Renal cortex interstitium (tissue), 11 donors: ENCODE measurements around the gene RBMS3. TPM values are rescaled to one million over a fixed set of nuclear protein-coding genes. Genes with fewer than 3 reads are reported as not detected.
"Not testable (repeated sequence)": the region's sequence is repeated elsewhere in the genome, so short reads cannot be mapped to it uniquely, and the experiment has no call there.

Experiments used
- DNase-seq, 11 donors: peaks; one replicate each; pipeline ENCODE4 v3.0.0-alpha.2; 2013; ENCODE audit warnings: low read depth in 9 of 11, low spot score in 4 of 11; ENCODE audit errors: extremely low read depth in 1 of 11
- polyA plus RNA-seq, 3 donors: library from polyadenylated mRNA; unstranded; fragments of 120-200 nt; gene quantifications; one replicate each; pipeline ENCODE4 v1.2.1, GENCODE V29; 2013; ENCODE audit not compliant: insufficient read length in 3 of 3

Gene RBMS3
- polyA plus RNA-seq, 3 donors: 13.6 to 15.7 (median 14.4) TPM

- peak; percentile 25 to 69 (median 45) for DNase-seq
Observed at GRCh38 chr3:30012941-30013543, 732.2 kb downstream of the RBMS3 start.

GRCh38 chr3:30017901-30018300, 737.0 kb downstream of the RBMS3 start:
- DNase-seq: no peak

- no peak for DNase-seq
Observed at GRCh38 chr3:30020380-30020779, 739.5 kb downstream of the RBMS3 start.

GRCh38 chr3:30024466-30024865, 743.6 kb downstream of the RBMS3 start:
- no peak for DNase-seq

GRCh38 chr3:30026851-30027250, 746.0 kb downstream of the RBMS3 start:
- DNase-seq: no peak

- DNase-seq: no peak
Observed at GRCh38 chr3:30034246-30034991, 753.5 kb downstream of the RBMS3 start.

GRCh38 chr3:30035935-30036567, 755.2 kb downstream of the RBMS3 start:
- DNase-seq: no peak

- no peak for DNase-seq
Observed at GRCh38 chr3:30040126-30040525, 759.3 kb downstream of the RBMS3 start.

GRCh38 chr3:30041481-30041880, 760.6 kb downstream of the RBMS3 start:
- DNase-seq: not testable (repeated sequence)

- peak; percentile 49 to 76 (median 58) for DNase-seq
Observed at GRCh38 chr3:30042274-30042859, 761.5 kb downstream of the RBMS3 start.

GRCh38 chr3:30042916-30043555, 762.2 kb downstream of the RBMS3 start:
- no peak for DNase-seq

GRCh38 chr3:30044515-30044914, 763.6 kb downstream of the RBMS3 start:
- DNase-seq: no peak

- no peak for DNase-seq
Observed at GRCh38 chr3:30048431-30048830, 767.6 kb downstream of the RBMS3 start.

- DNase-seq: not testable (repeated sequence)
Observed at GRCh38 chr3:30050116-30050515, 769.2 kb downstream of the RBMS3 start.

- no peak for DNase-seq
Observed at GRCh38 chr3:30059240-30059639, 778.4 kb downstream of the RBMS3 start.
